DMS53 treated with DMSO at 0.1 percent for 48 hours (cell line): Measurements from ENCODE around the gene MT1G.
"Not testable (repeated sequence)": the region's sequence is repeated elsewhere in the genome, so short reads cannot be mapped to it uniquely, and the experiment has no call there.

Experiments used
- DNase-seq: peaks from one replicate; lab custom pipeline; 2025; ENCODE audit not compliant: unreplicated experiment; lab: John Stamatoyannopoulos, UW

Gene MT1G

GRCh38 chr16:56684926-56685590 lies 17.2 kb upstream of the MT1G start:
- no peak for DNase-seq

- DNase-seq, result no peak
Observed at GRCh38 chr16:56684256-56684925, 16.5 kb upstream of the MT1G start.

GRCh38 chr16:56683424-56684172 lies 15.7 kb upstream of the MT1G start:
- DNase-seq, result no peak

GRCh38 chr16:56682703-56683397 lies 15.0 kb upstream of the MT1G start:
- no peak for DNase-seq

- DNase-seq, result peak; percentile 89
Observed at GRCh38 chr16:56681939-56682702, 14.3 kb upstream of the MT1G start, which contains the start of gene MT1X. MT1X (plus strand) TSS chr16:56682470; CDS start chr16:56682541, 71 bp downstream.

- DNase-seq, result no peak
Observed at GRCh38 chr16:56679818-56680217, 12.0 kb upstream of the MT1G start.

GRCh38 chr16:56679078-56679730 lies 11.3 kb upstream of the MT1G start:
- DNase-seq, result no peak

GRCh38 chr16:56677474-56677873 lies 9.6 kb upstream of the MT1G start:
- no peak for DNase-seq

GRCh38 chr16:56675685-56676210 lies 7.9 kb upstream of the MT1G start:
- DNase-seq, result no peak

- not testable (repeated sequence) for DNase-seq
Observed at GRCh38 chr16:56674570-56674969, 6.7 kb upstream of the MT1G start.

GRCh38 chr16:56673921-56674320 lies 6.1 kb upstream of the MT1G start:
- no peak for DNase-seq

- DNase-seq, result no peak
Observed at GRCh38 chr16:56672761-56673536, 5.1 kb upstream of the MT1G start.

- DNase-seq, result not testable (repeated sequence)
Observed at GRCh38 chr16:56672171-56672570, 4.3 kb upstream of the MT1G start.

- DNase-seq, result not testable (repeated sequence)
Observed at GRCh38 chr16:56671691-56672090, 3.8 kb upstream of the MT1G start.

- DNase-seq, result no peak
Observed at GRCh38 chr16:56670620-56670934, 2.7 kb upstream of the MT1G start.

GRCh38 chr16:56669840-56670619 lies 2.2 kb upstream of the MT1G start:
- no peak for DNase-seq

GRCh38 chr16:56669005-56669839 lies 1.4 kb upstream of the MT1G start, which contains the start of gene MT1H:
MT1H (plus strand) TSS chr16:56669814; CDS start chr16:56669885, 71 bp downstream.
- no peak for DNase-seq
